Stromal cell of bone marrow (primary cell): ENCODE results near the gene PUM2.
A peak's percentile ranks its signal among the peaks of the same experiment; 100 is the strongest.
"Not testable (repeated sequence)": the region's sequence is repeated elsewhere in the genome, so short reads cannot be mapped to it uniquely, and the experiment has no call there.

Experiments used
- DNase-seq: peaks from one replicate; pipeline ENCODE4 v3.0.0-alpha.2; 2012; ENCODE audit warnings: low read depth

The PUM2 gene

DNA sequence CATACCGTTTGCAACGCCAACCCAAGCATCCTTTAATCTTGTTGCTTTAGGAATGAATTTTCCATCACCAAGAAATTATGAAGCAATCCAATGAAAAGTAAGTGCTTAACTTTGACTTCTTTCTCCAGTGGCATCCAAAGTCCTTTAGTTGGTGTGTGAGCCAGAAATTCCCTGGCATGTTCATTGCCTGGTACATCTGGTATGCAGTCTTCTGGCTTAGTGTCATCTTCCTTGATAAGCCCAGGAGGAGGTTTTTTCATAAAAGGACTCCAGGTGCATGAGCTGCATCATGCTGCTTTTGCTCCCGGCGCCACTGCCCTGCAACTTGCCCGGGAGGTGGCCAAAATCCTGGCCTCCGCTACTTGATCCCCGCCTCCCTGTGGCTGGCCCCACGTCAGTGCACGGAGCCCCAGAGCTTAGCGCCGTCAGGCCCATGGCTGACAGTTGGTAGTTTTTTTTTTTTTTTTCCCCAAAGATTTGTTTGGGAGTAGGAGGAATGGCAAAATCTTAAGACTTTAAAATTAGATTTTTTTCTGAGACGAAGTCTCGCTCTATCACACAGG, 58.7 kb downstream of the PUM2 start:
- DNase-seq, result no peak

GRCh38 chr2:20291106-20291564, 59.5 kb downstream of the PUM2 start:
- DNase-seq, result peak; percentile 73

GRCh38 chr2:20288642-20289340, 61.9 kb downstream of the PUM2 start:
- DNase-seq, result peak; percentile 20

GRCh38 chr2:20282916-20283592, 67.6 kb downstream of the PUM2 start:
- no peak for DNase-seq

- no peak for DNase-seq
Measured at GRCh38 chr2:20281876-20282275, 68.8 kb downstream of the PUM2 start.

DNA sequence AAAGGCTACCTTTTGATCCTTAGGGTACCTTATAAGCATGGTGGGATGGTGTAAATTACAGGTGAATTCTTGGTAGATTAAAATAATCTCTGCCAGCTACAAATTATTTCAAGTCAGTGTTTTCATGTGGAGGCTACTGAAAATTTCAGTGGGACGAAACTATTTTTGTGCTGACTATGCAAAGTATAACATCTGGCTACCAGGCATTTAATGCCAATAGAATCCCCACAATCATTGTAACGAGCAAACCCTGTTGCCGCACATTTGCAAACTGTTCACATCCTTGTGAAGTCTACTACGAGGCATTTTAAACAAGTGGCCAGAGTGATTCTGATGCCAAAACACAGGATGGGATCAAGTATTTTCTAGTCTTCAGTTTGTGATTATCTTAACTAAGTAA, 77.6 kb downstream of the PUM2 start:
- DNase-seq, result no peak

- DNase-seq, result not testable (repeated sequence)
Measured at GRCh38 chr2:20268317-20268716, 82.3 kb downstream of the PUM2 start.

- DNase-seq, result no peak
Measured at GRCh38 chr2:20267529-20267928, 83.1 kb downstream of the PUM2 start.

DNA sequence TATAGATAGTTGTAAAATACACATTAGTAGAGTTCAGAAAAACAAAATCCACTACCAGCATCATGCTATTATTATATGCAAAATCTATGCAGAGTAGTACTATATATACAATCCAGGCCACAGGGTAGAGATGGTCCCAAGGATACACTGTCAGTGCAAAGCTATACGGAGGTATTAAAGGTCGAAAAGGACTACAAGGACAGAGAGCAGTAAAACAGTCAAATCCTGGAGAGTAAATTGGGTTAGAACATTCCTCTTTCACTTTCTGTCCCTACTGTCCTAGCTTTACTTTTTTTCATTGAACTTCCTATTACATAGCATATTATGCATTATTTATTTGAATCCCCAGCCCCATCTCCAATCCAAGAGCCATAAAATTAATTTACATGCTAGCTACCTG, 86.0 kb downstream of the PUM2 start:
- no peak for DNase-seq

DNA sequence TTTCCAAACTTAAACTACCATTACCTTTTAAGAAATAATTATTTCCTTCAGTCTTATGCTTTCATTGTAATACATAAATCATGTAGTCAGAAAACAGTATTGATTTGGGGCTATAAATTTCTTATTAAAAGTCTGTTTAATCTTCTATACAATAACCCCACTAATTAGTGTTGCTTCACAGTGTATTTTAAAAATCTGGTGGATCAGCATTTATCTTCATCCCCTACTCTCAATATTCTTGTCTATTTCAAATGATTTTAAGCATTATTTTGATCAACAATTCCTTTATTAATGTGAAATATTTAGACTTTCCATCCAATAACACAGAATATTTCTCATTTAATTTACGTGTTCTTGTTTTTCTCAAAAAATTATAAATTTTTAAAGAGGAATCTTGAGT, 93.2 kb downstream of the PUM2 start:
- DNase-seq, result no peak

DNA sequence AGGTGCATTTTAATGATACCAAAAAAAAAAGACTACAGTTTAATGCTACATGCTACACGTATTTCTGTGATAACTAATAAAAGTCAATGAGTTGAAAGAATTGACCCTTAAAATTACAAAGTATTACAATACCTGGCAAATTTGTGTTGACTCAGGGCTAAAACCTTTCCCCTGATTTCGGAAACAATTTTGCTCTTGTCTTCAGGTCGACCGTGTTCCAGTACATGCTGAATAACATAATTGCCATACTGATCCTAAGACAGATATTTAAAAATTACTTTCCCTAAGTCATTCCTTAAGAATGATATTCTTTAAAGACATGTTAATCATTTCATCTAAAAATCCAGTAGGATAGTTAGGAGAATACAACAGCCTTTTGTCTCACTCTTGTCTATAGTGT, 95.9 kb downstream of the PUM2 start:
- DNase-seq, result no peak

DNA sequence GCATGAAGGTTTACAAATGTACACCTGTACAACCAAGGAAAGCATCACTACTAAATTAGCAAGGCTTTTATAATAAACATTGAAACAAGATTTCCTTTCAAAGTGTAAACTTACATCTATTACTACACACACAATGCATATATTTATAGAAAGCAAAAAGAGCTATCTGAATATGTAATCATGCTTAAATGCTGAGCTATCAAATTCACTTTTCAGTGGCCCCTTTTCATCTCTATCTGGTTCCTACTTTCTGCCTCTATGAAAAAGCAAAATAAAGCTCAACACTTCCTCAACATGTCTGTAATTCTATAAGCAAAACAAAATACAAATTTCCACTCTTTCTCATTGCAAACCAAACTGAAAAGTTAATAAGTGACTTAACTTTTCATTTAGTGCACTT, 100.2 kb downstream of the PUM2 start:
- no peak for DNase-seq

GRCh38 chr2:20249170-20249569, 101.5 kb downstream of the PUM2 start:
- no peak for DNase-seq

GRCh38 chr2:20247084-20247483, 103.6 kb downstream of the PUM2 start:
- no peak for DNase-seq

DNA sequence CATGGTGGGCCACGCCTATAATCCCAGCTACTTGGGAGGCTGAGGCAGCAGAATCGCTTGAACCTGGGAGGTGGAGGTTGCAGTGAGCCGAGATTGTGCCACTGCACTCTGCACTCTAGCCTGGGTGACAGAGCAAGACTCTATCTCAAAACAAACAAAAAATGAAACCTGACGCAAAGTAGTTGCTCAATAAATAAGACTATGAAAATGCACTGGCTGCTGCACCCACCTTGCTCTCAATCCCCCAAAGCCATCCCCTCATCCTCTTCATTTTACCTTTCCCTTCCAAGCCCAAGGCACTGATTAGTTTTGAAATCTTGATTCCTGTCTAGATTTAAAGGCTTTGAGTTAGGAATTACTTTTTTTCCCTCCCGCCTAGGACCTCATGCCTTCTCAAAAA, 107.0 kb downstream of the PUM2 start:
- not testable (repeated sequence) for DNase-seq

GRCh38 chr2:20242727-20243377, 107.8 kb downstream of the PUM2 start:
- DNase-seq, result no peak

- no peak for DNase-seq
Measured at GRCh38 chr2:20241973-20242726, 108.5 kb downstream of the PUM2 start.

DNA sequence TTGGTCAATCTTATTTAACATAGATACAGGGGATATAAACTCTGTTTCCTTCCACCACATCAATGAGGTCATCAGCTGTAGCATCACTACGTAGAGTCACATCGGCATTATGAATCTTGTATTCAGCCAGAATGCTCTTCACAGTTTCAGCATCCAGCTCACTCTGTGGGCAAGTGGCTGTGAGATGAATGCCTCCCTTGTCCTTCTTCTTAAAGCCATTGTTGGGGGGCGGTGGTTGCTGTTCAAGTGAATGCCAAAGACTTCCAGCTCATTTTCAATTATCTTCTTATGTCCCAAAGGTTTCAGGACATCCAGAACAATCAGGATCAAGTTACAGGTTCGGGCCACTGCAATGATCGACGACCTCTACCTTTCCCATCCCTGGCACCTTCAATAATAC, 110.4 kb downstream of the PUM2 start:
- DNase-seq, result not testable (repeated sequence)

- DNase-seq, result no peak
Measured at GRCh38 chr2:20236496-20236895, 114.1 kb downstream of the PUM2 start.

- no peak for DNase-seq
Measured at GRCh38 chr2:20235655-20236305, 114.9 kb downstream of the PUM2 start.

DNA sequence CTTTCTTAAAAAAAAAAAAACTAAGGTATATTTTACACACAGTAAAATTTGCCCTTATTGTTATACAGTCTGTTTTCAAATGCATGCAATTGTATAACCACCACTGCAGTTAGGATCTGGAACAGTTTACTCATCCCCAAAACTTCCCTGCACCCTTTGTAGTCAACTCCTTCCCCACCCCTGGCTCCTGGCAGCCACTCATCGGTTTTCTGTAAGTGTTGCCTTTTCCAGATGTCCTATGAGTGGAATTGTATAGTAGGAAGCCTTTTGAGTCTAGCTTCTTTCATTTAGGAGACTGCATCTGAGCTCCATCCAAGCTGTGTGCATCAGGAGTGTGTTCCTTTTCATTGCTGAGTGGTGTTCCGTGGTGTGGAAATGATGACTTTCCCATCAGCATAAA, 116.0 kb downstream of the PUM2 start:
- DNase-seq, result not testable (repeated sequence)

DNA sequence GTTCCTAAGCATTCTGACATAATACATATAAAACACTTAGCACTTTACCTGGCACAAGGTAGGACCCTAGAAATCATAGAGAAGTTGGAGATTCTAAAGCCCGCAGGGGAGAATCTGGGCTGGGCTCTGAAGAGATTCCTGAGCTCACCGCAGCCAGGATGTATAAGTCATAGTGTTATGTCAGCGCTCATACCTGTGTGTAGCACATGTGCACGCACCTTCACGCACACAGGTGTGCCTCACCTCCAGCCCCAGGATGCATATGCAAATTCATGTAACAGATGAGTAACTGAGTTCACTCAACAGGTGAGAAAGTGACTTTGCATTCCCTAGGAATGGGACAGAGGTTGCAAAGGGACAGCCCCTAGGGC, 117.8 kb downstream of the PUM2 start:
- DNase-seq, result no peak
